GM19397 (cell line): ENCODE data around the gene TCL1A.
A peak's percentile ranks its signal among the peaks of the same experiment; 100 is the strongest.
"Not testable (repeated sequence)": the region's sequence is repeated elsewhere in the genome, so short reads cannot be mapped to it uniquely, and the experiment has no call there.

Experiments used
- ATAC-seq: cut with Tn5 transposase; IDR thresholded peaks from one replicate; pipeline ENCODE4 v1.9.1; 2021; ENCODE audit warnings: mild to moderate bottlenecking, moderate library complexity; ENCODE audit not compliant: unreplicated experiment

TCL1A gene

GRCh38 chr14:95713596-95714371, at the start of gene TCL1A:
TCL1A (minus strand) TSS chr14:95714125; CDS start chr14:95714066, 59 bp downstream.
- peak; percentile 83 for ATAC-seq

- not testable (repeated sequence) for ATAC-seq
Observed at GRCh38 chr14:95763032-95763431, 49.1 kb upstream of the TCL1A start.

- no peak for ATAC-seq
Observed at GRCh38 chr14:95761436-95761835, 47.5 kb upstream of the TCL1A start.

GRCh38 chr14:95760596-95760995, 46.7 kb upstream of the TCL1A start:
- ATAC-seq = no peak

- no peak for ATAC-seq
Observed at GRCh38 chr14:95759941-95760340, 46.0 kb upstream of the TCL1A start.

- ATAC-seq = no peak
Observed at GRCh38 chr14:95758331-95758730, 44.4 kb upstream of the TCL1A start.

GRCh38 chr14:95756751-95757150, 42.8 kb upstream of the TCL1A start:
- ATAC-seq = no peak

- ATAC-seq = no peak
Observed at GRCh38 chr14:95756127-95756526, 42.2 kb upstream of the TCL1A start.

- ATAC-seq = no peak
Observed at GRCh38 chr14:95741781-95742180, 27.9 kb upstream of the TCL1A start.

GRCh38 chr14:95741038-95741490, 27.1 kb upstream of the TCL1A start:
- no peak for ATAC-seq

- ATAC-seq = no peak
Observed at GRCh38 chr14:95739356-95739755, 25.4 kb upstream of the TCL1A start.

GRCh38 chr14:95733212-95733611, 19.3 kb upstream of the TCL1A start:
- no peak for ATAC-seq

- no peak for ATAC-seq
Observed at GRCh38 chr14:95730126-95730525, 16.2 kb upstream of the TCL1A start.

- ATAC-seq = not testable (repeated sequence)
Observed at GRCh38 chr14:95729402-95730028, 15.6 kb upstream of the TCL1A start.

GRCh38 chr14:95727056-95727700, 13.3 kb upstream of the TCL1A start:
- no peak for ATAC-seq

GRCh38 chr14:95725685-95726336, 11.9 kb upstream of the TCL1A start:
- ATAC-seq = peak; percentile 83

- ATAC-seq = no peak
Observed at GRCh38 chr14:95722525-95723190, 8.7 kb upstream of the TCL1A start.

- ATAC-seq = no peak
Observed at GRCh38 chr14:95712398-95712797, 1.5 kb downstream of the TCL1A start.

- no peak for ATAC-seq
Observed at GRCh38 chr14:95711476-95712176, 2.3 kb downstream of the TCL1A start.

GRCh38 chr14:95710106-95710505, 3.8 kb downstream of the TCL1A start:
- ATAC-seq = no peak
